Muscle of arm (tissue), 12 donors: ENCODE data around the gene SH3BP2. TPM values are rescaled to one million over a fixed set of nuclear protein-coding genes. Genes with fewer than 3 reads are reported as not detected.

Experiments used
- DNase-seq: peaks from one replicate; pipeline ENCODE4 v3.0.0-alpha.2; 2013
- polyA plus RNA-seq, 12 donors: library from polyadenylated mRNA; unstranded; fragments of 120-200 nt; gene quantifications; one replicate each; pipeline ENCODE4 v1.2.1, GENCODE V29; 2013; ENCODE audit not compliant: insufficient read length in 12 of 12

SH3BP2 gene
- polyA plus RNA-seq, 12 donors, result 19.1 to 73.8 (median 27.3) TPM; not detected in 1

GRCh38 chr4:2869659-2870058 is 76.8 kb downstream of the SH3BP2 start:
- no peak for DNase-seq

GRCh38 chr4:2870082-2870481 is 77.2 kb downstream of the SH3BP2 start:
- DNase-seq, result no peak

GRCh38 chr4:2871466-2871865 is 78.6 kb downstream of the SH3BP2 start:
- no peak for DNase-seq

- DNase-seq, result no peak
Measured at GRCh38 chr4:2871911-2872310, 79.0 kb downstream of the SH3BP2 start.

GRCh38 chr4:2873329-2873728 is 80.4 kb downstream of the SH3BP2 start:
- no peak for DNase-seq

- DNase-seq, result no peak
Measured at GRCh38 chr4:2874861-2875260, 82.0 kb downstream of the SH3BP2 start.

GRCh38 chr4:2875556-2875955 is 82.7 kb downstream of the SH3BP2 start:
- DNase-seq, result no peak

GRCh38 chr4:2878346-2878745 is 85.5 kb downstream of the SH3BP2 start:
- no peak for DNase-seq

GRCh38 chr4:2879026-2879425 is 86.1 kb downstream of the SH3BP2 start:
- no peak for DNase-seq

GRCh38 chr4:2881431-2881830 is 88.5 kb downstream of the SH3BP2 start:
- DNase-seq, result no peak

GRCh38 chr4:2882341-2882740 is 89.5 kb downstream of the SH3BP2 start:
- DNase-seq, result no peak

- no peak for DNase-seq
Measured at GRCh38 chr4:2886161-2886560, 93.3 kb downstream of the SH3BP2 start.

- no peak for DNase-seq
Measured at GRCh38 chr4:2886622-2887021, 93.7 kb downstream of the SH3BP2 start.

- DNase-seq, result no peak
Measured at GRCh38 chr4:2887343-2887742, 94.5 kb downstream of the SH3BP2 start.

GRCh38 chr4:2888886-2889285 is 96.0 kb downstream of the SH3BP2 start:
- peak; percentile 25 for DNase-seq

Other genes starting within 250 kb of the SH3BP2 start
- 10 to 100 TPM in 10 of 12 donors, 1 to 10 TPM in 1, not detected in 1; 9.2 to 15.3 (median 13.7) TPM for gene TNIP2, start 36.7 kb upstream of the SH3BP2 start, polyA plus RNA-seq
- 100 to 1,000 TPM; 147 to 968 (median 173) TPM for gene ADD1, start 50.8 kb downstream of the SH3BP2 start, polyA plus RNA-seq
- gene NOP14, start 170.3 kb downstream of the SH3BP2 start, polyA plus RNA-seq, result 10 to 100 TPM in 11 of 12 donors, not detected in 1; 17.2 to 32.7 (median 24.6) TPM
- 10 to 100 TPM in 6 of 12 donors, 1 to 10 TPM in 5, not detected in 1; 7.3 to 13.2 (median 10.1) TPM for gene GRK4, start 170.5 kb downstream of the SH3BP2 start, polyA plus RNA-seq